B cell (primary cell): Measurements from ENCODE around the gene RGS7BP. TPM values are rescaled to one million over a fixed set of nuclear protein-coding genes. Genes with fewer than 3 reads are reported as not detected.

ENCODE experiments used
- ATAC-seq: fragments of 200-7000 bp; cut with Tn5 transposase; one replicate; pipeline ENCODE4 v1.10.0; 2021; ENCODE audit warnings: low read depth, mild to moderate bottlenecking, moderate number of reproducible peaks, moderate library complexity
- CTCF ChIA-PET: fragments of 350-600 bp; sonication (Branson Sonifier 250); formaldehyde crosslinking; loops from one replicate; lab custom pipeline; 2021; ENCODE audit warnings: antibody characterized with exemption, inconsistent platforms; lab: Charles Lee
- POLR2A ChIA-PET: fragments of 350-600 bp; sonication (Branson Sonifier 250); formaldehyde crosslinking; loops from one replicate; lab custom pipeline; 2021; ENCODE audit warnings: antibody characterized with exemption; lab: Charles Lee
- DNase-seq: peaks from one replicate; pipeline ENCODE4 v3.0.0; 2013
- H2AFZ ChIP-seq: 2 replicates; pipeline ENCODE4 v1.6.1; 2012; ENCODE audit warnings: mild to moderate bottlenecking, low read depth, low read length; ENCODE audit not compliant: insufficient read depth, poor library complexity, severe bottlenecking
- H3K27ac ChIP-seq, 2 donors: 1 replicate in 1 of 2; 2 replicates in 1 of 2; pipeline ENCODE4 v1.5.1; 2012 to 2013; ENCODE audit warnings: low read length in 2 of 2, mild to moderate bottlenecking in 2 of 2, moderate library complexity in 1 of 2
- H3K27me3 ChIP-seq, 4 experiments: fragments of 200-600 bp in 1 of 4; sonication (generic) in 1 of 4; replicated peaks in 1 of 4; 1 replicate in 2 of 4; 2 replicates in 2 of 4; pipeline versions ENCODE4 v1.6.1 to v1.7.0; 2013 to 2016; ENCODE audit warnings: low read length in 3 of 4, mild to moderate bottlenecking in 2 of 4, mixed read lengths in 1 of 4, moderate library complexity in 1 of 4; ENCODE audit not compliant: insufficient read depth in 4 of 4, control insufficient read depth in 3 of 4; ENCODE audit errors: control extremely low read depth in 1 of 4
- H3K36me3 ChIP-seq, 2 experiments: replicated peaks in 1 of 2; 1 replicate in 1 of 2; 2 replicates in 1 of 2; pipeline versions ENCODE4 v1.6.1 to v1.7.1; 2013; ENCODE audit warnings: low read length in 1 of 2; ENCODE audit not compliant: insufficient read depth in 2 of 2, control insufficient read depth in 1 of 2; ENCODE audit errors: control extremely low read depth in 1 of 2, extremely low read depth in 1 of 2
- H3K4me1 ChIP-seq, 2 donors: fragments of 200-600 bp in 1 of 2; sonication (generic) in 1 of 2; 1 replicate in 1 of 2; 2 replicates in 1 of 2; pipeline versions ENCODE4 v1.5.1 to v1.6.1; 2013 to 2017; ENCODE audit warnings: low read length in 2 of 2; ENCODE audit not compliant: control insufficient read depth in 2 of 2, insufficient read depth in 2 of 2
- H3K4me2 ChIP-seq: replicated peaks from 2 replicates; pipeline ENCODE3; 2012; ENCODE audit warnings: mild to moderate bottlenecking, low read depth, low read length; ENCODE audit not compliant: poor library complexity, severe bottlenecking
- H3K4me3 ChIP-seq, 5 experiments: fragments of 200-600 bp in 1 of 5; sonication (generic) in 1 of 5; 1 replicate in 3 of 5; 2 replicates in 2 of 5; pipeline versions ENCODE4 v1.5.1 to v1.7.0; 2011 to 2016; ENCODE audit warnings: low read length in 4 of 5, mild to moderate bottlenecking in 4 of 5, low read depth in 2 of 5, control low read depth in 1 of 5, moderate library complexity in 1 of 5; ENCODE audit not compliant: insufficient read depth in 1 of 5; ENCODE audit errors: control extremely low read depth in 1 of 5, extremely low read depth in 1 of 5
- H3K79me2 ChIP-seq: fragments of 200-600 bp; sonication (generic); one replicate; pipeline ENCODE4 v1.6.0; 2016; ENCODE audit warnings: low read length; ENCODE audit not compliant: control insufficient read depth, insufficient read depth
- H3K9ac ChIP-seq: fragments of 200-600 bp; sonication (generic); 2 replicates; pipeline ENCODE4 v1.6.1; 2017; ENCODE audit warnings: mild to moderate bottlenecking, low read length, moderate library complexity
- H3K9me3 ChIP-seq, 3 donors: one replicate each; pipeline versions ENCODE4 v1.6.1 to v1.7.1; 2013; ENCODE audit warnings: low read length in 2 of 3; ENCODE audit not compliant: control insufficient read depth in 2 of 3, insufficient read depth in 1 of 3; ENCODE audit errors: control extremely low read depth in 1 of 3
- H4K20me1 ChIP-seq: 2 replicates; pipeline ENCODE4 v1.6.0; 2012; ENCODE audit warnings: mild to moderate bottlenecking, low read length; ENCODE audit not compliant: insufficient read depth, control insufficient read depth, poor library complexity, severe bottlenecking
- H3K27ac Mint-ChIP-seq: one replicate; pipeline ENCODE4 v1.8.0; 2021; ENCODE audit warnings: mixed read lengths
- H3K27me3 Mint-ChIP-seq: one replicate; pipeline ENCODE4 v1.8.0; 2021; ENCODE audit warnings: mixed read lengths
- H3K4me1 Mint-ChIP-seq: one replicate; pipeline ENCODE4 v1.8.0; 2021; ENCODE audit warnings: mixed read lengths
- H3K4me3 Mint-ChIP-seq: one replicate; pipeline ENCODE4 v1.8.0; 2021; ENCODE audit warnings: mixed read lengths
- H3K9me3 Mint-ChIP-seq: one replicate; pipeline ENCODE4 v1.8.0; 2022; ENCODE audit warnings: mixed read lengths; ENCODE audit not compliant: insufficient read depth
- CTCF ChIP-seq: fragments of 200-600 bp; IDR thresholded peaks from one replicate; pipeline ENCODE4 v1.8.0; 2022; ENCODE audit warnings: antibody characterized with exemption, mild to moderate bottlenecking
- EZH2 ChIP-seq: IDR thresholded peaks from 2 replicates; pipeline ENCODE4 v1.6.1; 2012; ENCODE audit warnings: borderline replicate concordance, low read depth, mild to moderate bottlenecking, moderate library complexity, low read length; ENCODE audit not compliant: insufficient read depth, poor library complexity, severe bottlenecking
- WGBS: methylation state at CpG from one replicate; pipeline ENCODE4 v1.1.5; 2013; ENCODE audit warnings: missing lambda C conversion rate; ENCODE audit not compliant: insufficient coverage; 5-methylcytosine and 5-hydroxymethylcytosine counted together
- intact Hi-C: fragments of 100-400 bp; cut with micrococcal nuclease; formaldehyde crosslinking; loops from one replicate; pipeline ENCODE4 v1.10.0; 2022
- polyA plus RNA-seq: library from polyadenylated mRNA; depleted of rRNA; stranded (reverse); fragments of >200 nt; gene quantifications from 2 replicates; pipeline ENCODE4 v1.2.3, GENCODE V29; 2012
- total RNA-seq, 2 donors: library from RNA; stranded (reverse); fragments of 120-200 nt in 1 of 2; gene quantifications; 1 replicate in 1 of 2; 2 replicates in 1 of 2; pipeline versions ENCODE4 v1.2.3 to v1.2.4, GENCODE V29; 2013 to 2022

RGS7BP gene
- total and polyA plus RNA-seq, 2 donors (not counting 1 experiment from before 2014, with no cell fraction given), result not detected

- no peaks in the 10 kb centered on the region for H4K20me1 ChIP-seq
- H3K27me3 Mint-ChIP-seq, result peaks cover 16% of the 10 kb centered on the region
- no peaks in the 10 kb centered on the region for H3K79me2 ChIP-seq
- no peak overlapping the region for H3K27ac ChIP-seq
- H3K9ac ChIP-seq, result no peak overlapping the region
- no peaks in the 10 kb centered on the region for H3K4me1 ChIP-seq
- TF ChIP-seq CTCF, result no peak
- TF ChIP-seq EZH2, result no peak
- H3K27ac Mint-ChIP-seq, result no peak overlapping the region
- no peak overlapping the region for H3K4me3 Mint-ChIP-seq
- H3K4me1 Mint-ChIP-seq, result no peaks in the 10 kb centered on the region
- DNase-seq (no peak), ATAC-seq (no peak)
- intact Hi-C loops, result no loop called here
- ChIA-PET CTCF (interaction anchor here (2.3 kb wide), 1 partner anchor 8 kb away, joined by 8 read pairs; no protein-coding TSS in a partner anchor), POLR2A (no interaction called here)
- H3K4me3 ChIP-seq, result no peak overlapping the region
- H3K36me3 ChIP-seq, result no peaks in the 10 kb centered on the region
- no peak overlapping the region for H2AFZ ChIP-seq
- H3K9me3 Mint-ChIP-seq, result no peaks in the 10 kb centered on the region
- no CpG with 5 or more reads among the region's 1 CpG for WGBS
- peaks cover 0 to 4% (median 0%) of the 10 kb centered on the region in 4 experiments for H3K27me3 ChIP-seq
- no peak overlapping the region for H3K4me2 ChIP-seq
- no peaks in the 10 kb centered on the region for H3K9me3 ChIP-seq
These were observed 119.9 kb downstream of the RGS7BP start for GRCh38 chr5:64625678-64626077.

- Histone ChIP-seq H3K36me3 (no peaks in the 10 kb centered on the region), H3K27ac (no peak overlapping the region), H3K4me3 (no peak overlapping the region), H2AFZ (no peak overlapping the region), H3K4me1 (no peaks in the 10 kb centered on the region), H3K79me2 (no peaks in the 10 kb centered on the region), H3K27me3 (peaks cover 0 to 4% (median 0%) of the 10 kb centered on the region in 4 experiments), H3K4me2 (no peak overlapping the region), H4K20me1 (no peaks in the 10 kb centered on the region), H3K9me3 (no peaks in the 10 kb centered on the region), H3K9ac (no peak overlapping the region)
- TF ChIP-seq EZH2, result no peak
- TF ChIP-seq CTCF, result no peak
- ChIA-PET POLR2A (no interaction called here), CTCF (interaction anchor here (0.7 to 1.7 kb wide), 3 partner anchors 11 to 115 kb away, joined by 3 to 4 read pairs (median 3); no protein-coding TSS in a partner anchor)
- Mint-ChIP-seq H3K4me1 (no peaks in the 10 kb centered on the region), H3K9me3 (no peaks in the 10 kb centered on the region), H3K27ac (no peak overlapping the region), H3K4me3 (no peak overlapping the region), H3K27me3 (peaks cover 10% of the 10 kb centered on the region)
- DNase-seq (no peak), ATAC-seq (no peak)
- intact Hi-C loops, result no loop called here
- no CpG with 5 or more reads among the region's 2 CpGs for WGBS
These were observed 123.1 kb downstream of the RGS7BP start for GRCh38 chr5:64628901-64629300.
